RWPE2 (cell line): ENCODE data around the gene ALLC.

Experiments
- ATAC-seq: fragments of 200-7000 bp; cut with Tn5 transposase; 3 replicates; pipeline ENCODE4 v1.9.1; 2021; ENCODE audit warnings: low read depth
- DNase-seq: peaks from one replicate; pipeline ENCODE4 v3.0.0-alpha.2; 2020; ENCODE audit warnings: low spot score
- H3K27ac ChIP-seq: fragments of 450-650 bp; 2 replicates; pipeline ENCODE4 v1.5.1; 2017; ENCODE audit warnings: mild to moderate bottlenecking; ENCODE audit not compliant: poor library complexity, severe bottlenecking
- H3K27me3 ChIP-seq: fragments of 250-450 bp; sonication (Bioruptor Pico); 2 replicates; pipeline ENCODE4 v1.5.1; 2021; ENCODE audit warnings: mild to moderate bottlenecking, moderate library complexity; ENCODE audit not compliant: insufficient read depth, poor library complexity, severe bottlenecking
- H3K36me3 ChIP-seq: fragments of 250-450 bp; sonication (Bioruptor Pico); 2 replicates; pipeline ENCODE4 v1.5.1; 2020; ENCODE audit warnings: low read depth, mild to moderate bottlenecking, moderate library complexity
- H3K4me1 ChIP-seq: fragments of 250-450 bp; sonication (Bioruptor Pico); 2 replicates; pipeline ENCODE4 v1.5.1; 2021; ENCODE audit warnings: mild to moderate bottlenecking, moderate library complexity; ENCODE audit not compliant: insufficient read depth, poor library complexity, severe bottlenecking
- H3K4me3 ChIP-seq: fragments of 250-450 bp; sonication (Bioruptor Pico); 2 replicates; pipeline ENCODE4 v1.5.1; 2021; ENCODE audit warnings: mild to moderate bottlenecking, moderate library complexity; ENCODE audit not compliant: severe bottlenecking
- H3K9me3 ChIP-seq: fragments of 250-450 bp; sonication (Bioruptor Pico); 2 replicates; pipeline ENCODE4 v1.5.1; 2021; ENCODE audit warnings: mild to moderate bottlenecking, moderate library complexity; ENCODE audit not compliant: severe bottlenecking
- TF ChIP-seq, protein P1 (sequence below): fragments of 450-650 bp; IDR thresholded peaks from one replicate; pipeline ENCODE4 v1.5.1; 2017; ENCODE audit warnings: mild to moderate bottlenecking, moderate library complexity; ENCODE audit not compliant: poor library complexity, severe bottlenecking

ALLC gene

DNA sequence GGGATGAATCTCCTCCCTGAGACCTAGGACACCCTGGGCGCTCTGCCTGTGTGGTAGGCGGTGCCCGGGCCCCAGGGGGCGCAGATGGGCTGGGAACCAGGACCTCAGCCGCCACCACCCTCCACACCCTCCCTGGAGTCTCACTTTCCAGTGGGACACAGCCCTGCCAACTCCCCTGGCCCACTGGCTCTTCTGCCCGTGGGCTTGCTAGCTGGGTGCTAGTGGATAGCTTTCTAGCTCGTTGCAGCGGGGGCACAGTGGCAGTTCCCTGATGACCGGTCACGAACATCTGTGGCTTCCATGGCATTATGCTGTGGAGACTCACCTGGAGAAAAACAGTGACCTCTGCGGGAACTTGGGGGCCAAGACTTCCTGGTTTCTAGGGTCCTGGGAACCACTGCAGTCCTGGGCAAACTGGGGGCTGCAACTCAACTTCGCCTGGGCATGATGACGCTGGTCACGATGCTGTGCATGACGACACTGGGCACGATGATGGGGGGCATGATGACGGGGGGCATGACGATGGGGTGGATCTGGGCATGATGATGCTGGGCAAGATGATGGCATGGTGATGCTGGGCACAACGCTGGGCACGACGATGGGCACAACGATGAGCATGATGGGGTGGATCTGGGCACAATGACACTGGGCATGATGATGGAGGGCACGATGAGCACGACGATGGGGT lies 31.0 kb upstream of the ALLC start:
- DNase-seq (peak; percentile 50), ATAC-seq (no peak)
- no peaks in the 10 kb centered on the region for H3K36me3 ChIP-seq
- H3K27ac ChIP-seq = no peak overlapping the region
- TF ChIP-seq, protein P1, sequence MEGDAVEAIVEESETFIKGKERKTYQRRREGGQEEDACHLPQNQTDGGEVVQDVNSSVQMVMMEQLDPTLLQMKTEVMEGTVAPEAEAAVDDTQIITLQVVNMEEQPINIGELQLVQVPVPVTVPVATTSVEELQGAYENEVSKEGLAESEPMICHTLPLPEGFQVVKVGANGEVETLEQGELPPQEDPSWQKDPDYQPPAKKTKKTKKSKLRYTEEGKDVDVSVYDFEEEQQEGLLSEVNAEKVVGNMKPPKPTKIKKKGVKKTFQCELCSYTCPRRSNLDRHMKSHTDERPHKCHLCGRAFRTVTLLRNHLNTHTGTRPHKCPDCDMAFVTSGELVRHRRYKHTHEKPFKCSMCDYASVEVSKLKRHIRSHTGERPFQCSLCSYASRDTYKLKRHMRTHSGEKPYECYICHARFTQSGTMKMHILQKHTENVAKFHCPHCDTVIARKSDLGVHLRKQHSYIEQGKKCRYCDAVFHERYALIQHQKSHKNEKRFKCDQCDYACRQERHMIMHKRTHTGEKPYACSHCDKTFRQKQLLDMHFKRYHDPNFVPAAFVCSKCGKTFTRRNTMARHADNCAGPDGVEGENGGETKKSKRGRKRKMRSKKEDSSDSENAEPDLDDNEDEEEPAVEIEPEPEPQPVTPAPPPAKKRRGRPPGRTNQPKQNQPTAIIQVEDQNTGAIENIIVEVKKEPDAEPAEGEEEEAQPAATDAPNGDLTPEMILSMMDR = no peak
- H3K27me3 ChIP-seq = no peaks in the 10 kb centered on the region
- no peaks in the 10 kb centered on the region for H3K9me3 ChIP-seq
- H3K4me1 ChIP-seq = no peaks in the 10 kb centered on the region
- no peak overlapping the region for H3K4me3 ChIP-seq

DNA sequence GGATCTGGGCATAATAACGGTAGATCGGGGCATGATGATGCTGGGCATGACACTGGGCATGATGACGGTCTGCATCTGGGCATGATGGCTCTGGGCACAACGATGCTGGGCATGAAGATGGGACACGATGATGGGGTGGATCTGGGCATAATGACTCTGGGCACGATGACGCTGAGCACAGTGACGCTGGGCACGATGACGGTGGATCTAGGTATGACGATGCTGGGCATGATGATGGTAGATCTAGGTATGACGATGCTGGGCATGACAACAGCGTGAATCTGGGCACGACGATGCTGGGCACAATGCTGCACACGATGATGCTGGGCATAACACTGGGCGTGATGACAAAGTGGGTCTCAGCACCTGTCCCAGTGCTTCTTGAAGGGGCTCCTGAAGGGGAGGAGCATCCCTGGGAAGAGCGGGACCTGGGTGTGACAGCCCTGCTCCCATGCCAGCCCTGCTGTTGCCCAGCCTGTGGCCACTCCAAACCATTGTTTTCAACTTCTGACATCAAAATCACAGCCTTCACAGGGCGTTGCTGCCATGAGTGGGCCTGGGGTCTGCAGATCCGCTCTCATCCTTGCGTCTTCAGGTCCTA lies 30.4 kb upstream of the ALLC start:
- ATAC-seq (no peak), DNase-seq (peak; percentile 17)
- H3K9me3 ChIP-seq = no peaks in the 10 kb centered on the region
- H3K27ac ChIP-seq = no peak overlapping the region
- no peaks in the 10 kb centered on the region for H3K4me1 ChIP-seq
- no peaks in the 10 kb centered on the region for H3K36me3 ChIP-seq
- TF ChIP-seq, protein P1 = no peak
- H3K27me3 ChIP-seq = no peaks in the 10 kb centered on the region
- H3K4me3 ChIP-seq = no peak overlapping the region

DNA sequence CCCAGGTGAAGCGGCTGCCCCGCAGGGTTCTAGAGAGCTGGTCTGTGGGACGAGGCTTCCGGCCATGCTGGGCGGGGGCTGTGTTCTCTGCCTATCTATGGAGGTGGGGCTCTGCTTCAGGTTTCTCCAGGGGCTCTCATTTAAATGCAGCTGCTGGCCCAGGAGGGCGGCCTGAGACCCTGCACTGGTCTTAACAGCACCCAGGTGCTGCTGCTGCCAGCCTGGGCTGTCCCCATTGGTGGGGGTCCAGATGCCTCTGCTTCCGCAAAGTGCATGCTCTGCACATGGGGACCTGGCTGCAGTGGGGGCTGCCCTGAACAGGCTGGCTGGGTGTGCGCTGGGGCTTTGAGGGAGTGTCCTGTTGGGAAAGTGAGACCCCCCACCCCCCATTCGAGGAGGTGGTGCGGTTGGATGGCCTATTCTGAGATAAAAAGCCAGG lies 29.7 kb upstream of the ALLC start:
- no peak overlapping the region for H3K4me3 ChIP-seq
- no peaks in the 10 kb centered on the region for H3K27me3 ChIP-seq
- no peak overlapping the region for H3K27ac ChIP-seq
- H3K9me3 ChIP-seq = no peaks in the 10 kb centered on the region
- DNase-seq (peak; percentile 39), ATAC-seq (no peak)
- TF ChIP-seq, protein P1 = no peak
- no peaks in the 10 kb centered on the region for H3K36me3 ChIP-seq
- H3K4me1 ChIP-seq = peaks cover 3% of the 10 kb centered on the region

DNA sequence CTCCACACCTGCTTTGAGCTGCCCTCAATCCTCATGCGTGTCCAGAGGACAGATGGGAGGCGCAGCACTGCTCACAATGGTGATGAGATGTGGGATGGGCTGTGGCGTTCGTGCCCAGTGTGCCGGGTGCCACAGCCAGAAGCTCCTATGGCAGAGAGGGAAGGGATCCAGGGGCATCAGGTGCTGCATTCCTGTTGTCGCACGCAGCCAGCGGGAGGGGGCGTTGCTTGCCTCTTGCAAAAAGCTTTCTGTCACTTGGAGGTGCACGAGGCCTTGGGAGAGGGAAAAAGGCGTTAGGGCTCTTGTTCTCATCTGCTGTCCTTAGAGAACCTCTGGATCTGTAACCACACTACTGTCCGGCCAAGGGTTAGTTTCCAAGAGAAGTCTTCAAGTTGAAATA lies 29.2 kb upstream of the ALLC start:
- Histone ChIP-seq H3K27me3 (no peaks in the 10 kb centered on the region), H3K36me3 (no peaks in the 10 kb centered on the region), H3K4me3 (no peak overlapping the region), H3K27ac (no peak overlapping the region), H3K9me3 (no peaks in the 10 kb centered on the region), H3K4me1 (peaks cover 3% of the 10 kb centered on the region)
- TF ChIP-seq, protein P1 = no peak
- ATAC-seq = no peak
- DNase-seq = peak; percentile 52

DNA sequence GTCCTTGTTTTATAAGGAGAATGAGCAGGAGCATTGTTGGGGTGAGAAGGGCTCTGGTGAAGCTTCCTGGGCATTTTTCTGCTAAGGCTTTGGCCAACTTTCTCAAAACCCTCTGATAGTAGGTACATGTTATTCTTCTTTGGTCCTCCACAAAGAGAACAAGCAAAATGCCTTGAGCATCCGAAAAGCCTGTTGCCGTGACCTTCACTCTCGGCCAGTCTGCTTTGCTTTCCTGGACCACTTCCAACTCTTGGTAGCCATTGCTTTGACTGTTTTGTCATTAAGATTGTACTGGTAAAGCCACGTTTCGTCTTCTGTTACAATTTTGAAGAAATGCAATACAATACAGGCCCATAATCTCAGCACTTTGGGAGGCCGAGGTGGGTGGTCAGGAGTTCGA lies 27.4 kb upstream of the ALLC start:
- DNase-seq = peak; percentile 3
- TF ChIP-seq, protein P1 = no peak
- Histone ChIP-seq H3K27ac (no peak overlapping the region), H3K27me3 (no peaks in the 10 kb centered on the region), H3K4me1 (peaks cover 3% of the 10 kb centered on the region), H3K36me3 (no peaks in the 10 kb centered on the region), H3K4me3 (no peak overlapping the region), H3K9me3 (no peaks in the 10 kb centered on the region)
- ATAC-seq = no peak
